ENCODE results near the gene PCDHA4.
"Not testable (repeated sequence)": the region's sequence is repeated elsewhere in the genome, so short reads cannot be mapped to it uniquely, and the experiment has no call there.

PCDHA4 gene

GRCh38 chr5:140849831-140850634 lies 43.2 kb downstream of the PCDHA4 start:
- DNase-seq (ENCODE audit: extremely low read depth, low read depth) = not testable (repeated sequence)

GRCh38 chr5:140855772-140856674 lies 49.2 kb downstream of the PCDHA4 start, which contains the start of gene PCDHA10:
Gene PCDHA10 (plus strand): TSS chr5:140855897. CDS start chr5:140856049, 152 bp downstream.
- TF ChIP-seq, protein P1, sequence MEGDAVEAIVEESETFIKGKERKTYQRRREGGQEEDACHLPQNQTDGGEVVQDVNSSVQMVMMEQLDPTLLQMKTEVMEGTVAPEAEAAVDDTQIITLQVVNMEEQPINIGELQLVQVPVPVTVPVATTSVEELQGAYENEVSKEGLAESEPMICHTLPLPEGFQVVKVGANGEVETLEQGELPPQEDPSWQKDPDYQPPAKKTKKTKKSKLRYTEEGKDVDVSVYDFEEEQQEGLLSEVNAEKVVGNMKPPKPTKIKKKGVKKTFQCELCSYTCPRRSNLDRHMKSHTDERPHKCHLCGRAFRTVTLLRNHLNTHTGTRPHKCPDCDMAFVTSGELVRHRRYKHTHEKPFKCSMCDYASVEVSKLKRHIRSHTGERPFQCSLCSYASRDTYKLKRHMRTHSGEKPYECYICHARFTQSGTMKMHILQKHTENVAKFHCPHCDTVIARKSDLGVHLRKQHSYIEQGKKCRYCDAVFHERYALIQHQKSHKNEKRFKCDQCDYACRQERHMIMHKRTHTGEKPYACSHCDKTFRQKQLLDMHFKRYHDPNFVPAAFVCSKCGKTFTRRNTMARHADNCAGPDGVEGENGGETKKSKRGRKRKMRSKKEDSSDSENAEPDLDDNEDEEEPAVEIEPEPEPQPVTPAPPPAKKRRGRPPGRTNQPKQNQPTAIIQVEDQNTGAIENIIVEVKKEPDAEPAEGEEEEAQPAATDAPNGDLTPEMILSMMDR (IDR thresholded peaks at IDR 0.05; ENCODE audit: low read depth, low read length) = no peak

DNA sequence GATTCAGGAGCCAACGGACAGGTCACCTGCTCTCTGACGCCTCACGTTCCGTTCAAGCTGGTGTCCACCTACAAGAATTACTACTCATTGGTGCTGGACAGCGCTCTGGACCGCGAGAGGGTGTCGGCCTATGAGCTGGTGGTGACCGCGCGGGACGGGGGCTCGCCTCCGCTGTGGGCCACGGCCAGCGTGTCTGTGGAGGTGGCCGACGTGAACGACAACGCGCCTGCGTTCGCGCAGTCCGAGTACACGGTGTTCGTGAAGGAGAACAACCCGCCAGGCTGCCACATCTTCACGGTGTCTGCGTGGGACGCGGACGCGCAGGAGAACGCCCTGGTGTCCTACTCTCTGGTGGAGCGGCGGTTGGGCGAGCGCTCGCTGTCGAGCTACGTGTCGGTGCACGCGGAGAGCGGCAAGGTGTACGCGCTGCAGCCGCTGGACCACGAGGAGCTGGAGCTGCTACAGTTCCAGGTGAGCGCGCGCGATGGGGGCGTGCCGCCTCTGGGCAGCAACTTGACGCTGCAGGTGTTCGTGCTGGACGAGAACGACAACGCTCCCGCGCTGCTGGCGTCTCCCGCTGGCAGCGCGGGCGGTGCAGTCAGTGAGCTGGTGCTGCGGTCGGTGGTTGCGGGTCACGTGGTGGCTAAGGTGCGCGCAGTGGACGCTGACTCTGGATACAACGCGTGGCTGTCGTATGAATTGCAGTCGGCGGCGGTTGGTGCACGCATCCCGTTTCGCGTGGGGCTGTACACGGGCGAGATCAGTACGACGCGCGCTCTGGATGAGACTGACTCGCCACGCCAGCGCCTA lies 50.5 kb downstream of the PCDHA4 start:
- DNase-seq (ENCODE audit: extremely low read depth, low read depth) = no peak
- TF ChIP-seq, protein P1 (IDR thresholded peaks at IDR 0.05; ENCODE audit: low read depth, low read length) = no peak

More at GRCh38 chr5:140855772-140856674, 49.2 kb downstream of the PCDHA4 start, which contains the start of gene PCDHA10:
- no peak for DNase-seq (ENCODE audit: extremely low read depth, low read depth)

GRCh38 chr5:140857987-140858240 lies 51.0 kb downstream of the PCDHA4 start:
- TF ChIP-seq, protein P1 (IDR thresholded peaks at IDR 0.05; ENCODE audit: low read depth, low read length) = no peak
- DNase-seq (ENCODE audit: extremely low read depth, low read depth) = no peak

DNA sequence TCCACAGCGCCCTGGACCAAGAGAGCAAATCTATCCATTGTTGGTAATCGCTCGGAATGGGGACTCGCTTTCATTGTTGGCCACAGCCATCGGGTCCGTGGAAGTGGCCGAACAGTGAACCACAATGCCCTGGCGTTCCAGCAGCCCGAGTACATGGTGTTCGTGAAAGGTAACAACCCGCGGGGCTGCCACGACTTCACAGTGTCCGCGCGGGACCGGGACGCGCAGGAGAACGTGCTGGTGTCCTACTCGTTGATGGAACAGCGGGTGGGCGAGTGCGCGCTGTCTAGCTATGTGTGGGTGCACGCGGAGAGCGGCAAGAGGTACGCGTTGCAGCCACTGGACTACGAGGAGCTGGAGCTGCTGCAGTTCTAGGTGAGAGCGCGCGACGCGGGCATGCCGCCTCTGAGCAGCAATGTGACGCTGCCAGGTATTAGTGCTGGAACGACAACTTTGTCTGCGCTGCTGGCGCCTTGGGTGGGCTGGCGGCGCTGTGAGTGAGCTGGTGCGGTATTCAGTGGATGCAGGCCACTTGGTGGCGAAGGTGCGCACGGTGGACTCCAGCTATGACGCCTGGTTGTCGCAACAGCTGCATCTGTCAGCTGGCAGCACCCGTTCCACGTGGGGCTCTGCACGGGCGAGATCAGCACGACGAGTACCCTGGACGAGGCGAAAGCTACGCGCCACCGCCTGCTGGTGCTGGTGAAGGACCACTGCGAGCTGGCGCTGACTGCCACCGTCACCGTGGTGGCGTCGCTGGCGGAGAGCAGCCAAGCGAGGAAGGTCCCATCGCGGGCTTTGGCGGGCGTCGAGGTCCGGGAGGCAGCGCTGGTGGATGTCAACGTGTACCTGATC lies 55.8 kb downstream of the PCDHA4 start:
- TF ChIP-seq, protein P1 (IDR thresholded peaks at IDR 0.05; ENCODE audit: low read depth, low read length) = no peak
- no peak for DNase-seq (ENCODE audit: extremely low read depth, low read depth)

All from AG09319 (cell line).